DMS79 (cell line): ENCODE measurements around the gene DNAJC5.

Source experiments
- DNase-seq: peaks from one replicate; lab custom pipeline; 2025; lab: John Stamatoyannopoulos, UW

DNAJC5 gene

DNA sequence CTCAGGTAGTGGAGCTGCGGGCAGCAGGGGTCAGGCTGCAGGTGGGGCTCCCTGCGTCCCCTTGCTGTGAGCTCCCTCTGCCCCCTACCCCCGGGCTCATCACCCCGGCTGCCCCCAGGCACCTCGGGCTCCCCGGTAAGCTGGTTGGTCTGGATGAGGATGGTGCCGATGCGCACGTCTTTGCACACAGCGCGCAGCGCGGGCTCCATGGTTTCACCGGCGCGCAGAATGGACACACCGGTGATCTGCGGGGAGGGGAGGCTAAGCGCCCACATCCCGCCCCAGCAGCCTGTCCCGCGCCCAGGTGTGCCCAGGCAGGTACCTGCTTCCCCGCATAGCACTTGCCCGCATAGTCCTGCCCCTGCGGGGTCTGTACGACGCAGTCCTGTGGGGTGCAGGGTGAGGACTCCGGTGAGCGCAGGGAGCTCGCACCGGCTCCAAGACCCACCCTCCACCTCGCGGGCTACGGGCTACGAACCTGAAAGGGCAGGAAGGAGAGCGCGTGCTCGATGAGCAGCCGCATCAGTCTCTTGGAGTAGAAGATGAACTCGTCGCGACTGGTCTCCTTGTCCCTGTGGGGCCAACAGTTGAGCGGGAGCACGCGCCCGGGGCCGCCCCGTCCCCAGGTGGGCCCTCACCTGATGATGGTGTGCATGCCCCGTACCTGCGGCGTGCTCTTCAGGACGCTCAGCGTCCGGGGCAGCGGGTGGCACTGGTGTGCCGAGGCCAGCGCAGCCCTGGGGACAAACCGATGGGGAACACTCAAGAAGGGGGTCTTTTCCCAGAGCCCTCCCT lies 45.7 kb downstream of the DNAJC5 start:
- no peak for DNase-seq

DNA sequence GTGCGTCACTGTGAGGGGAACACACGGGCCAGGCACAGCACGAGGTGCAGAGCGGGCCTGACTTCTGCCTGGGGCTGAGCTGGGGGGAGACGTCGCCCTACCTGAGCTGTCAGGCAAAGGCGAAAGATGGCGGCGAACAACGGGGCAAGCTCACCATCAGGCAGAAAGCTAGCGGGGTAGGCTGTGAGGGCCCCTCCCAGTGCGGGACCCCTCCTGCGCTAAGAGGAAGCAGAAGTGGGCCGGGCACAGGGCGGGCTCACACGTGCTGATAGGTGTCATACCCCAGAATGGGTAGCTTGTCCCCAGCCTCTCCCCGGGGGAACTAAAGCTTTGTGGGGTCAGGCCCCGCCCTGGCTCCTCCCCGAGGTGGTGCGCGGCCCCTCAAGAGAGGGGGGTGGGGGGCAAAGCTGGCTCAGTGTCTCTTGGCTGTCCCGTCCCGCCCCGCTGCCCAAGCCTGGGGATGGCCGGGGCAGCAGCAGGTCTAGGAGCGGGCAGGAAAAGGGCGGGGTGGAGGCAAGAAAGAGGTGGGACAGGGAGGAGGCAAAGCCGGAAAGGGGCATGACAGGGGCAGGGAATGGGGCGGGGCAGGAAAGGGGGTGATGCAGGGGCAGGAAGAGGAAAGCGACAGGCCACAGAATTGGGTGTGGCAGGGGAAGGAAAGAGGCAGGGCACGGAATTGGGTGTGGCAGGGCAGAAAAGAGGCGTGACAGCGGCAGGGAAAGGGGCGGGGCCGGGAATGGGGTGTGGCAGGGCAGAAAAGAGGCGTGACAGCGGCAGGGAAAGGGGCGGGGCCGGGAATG lies 46.6 kb downstream of the DNAJC5 start:
- DNase-seq, result no peak

GRCh38 chr20:63942250-63942951 lies 47.5 kb downstream of the DNAJC5 start:
- DNase-seq, result no peak

DNA sequence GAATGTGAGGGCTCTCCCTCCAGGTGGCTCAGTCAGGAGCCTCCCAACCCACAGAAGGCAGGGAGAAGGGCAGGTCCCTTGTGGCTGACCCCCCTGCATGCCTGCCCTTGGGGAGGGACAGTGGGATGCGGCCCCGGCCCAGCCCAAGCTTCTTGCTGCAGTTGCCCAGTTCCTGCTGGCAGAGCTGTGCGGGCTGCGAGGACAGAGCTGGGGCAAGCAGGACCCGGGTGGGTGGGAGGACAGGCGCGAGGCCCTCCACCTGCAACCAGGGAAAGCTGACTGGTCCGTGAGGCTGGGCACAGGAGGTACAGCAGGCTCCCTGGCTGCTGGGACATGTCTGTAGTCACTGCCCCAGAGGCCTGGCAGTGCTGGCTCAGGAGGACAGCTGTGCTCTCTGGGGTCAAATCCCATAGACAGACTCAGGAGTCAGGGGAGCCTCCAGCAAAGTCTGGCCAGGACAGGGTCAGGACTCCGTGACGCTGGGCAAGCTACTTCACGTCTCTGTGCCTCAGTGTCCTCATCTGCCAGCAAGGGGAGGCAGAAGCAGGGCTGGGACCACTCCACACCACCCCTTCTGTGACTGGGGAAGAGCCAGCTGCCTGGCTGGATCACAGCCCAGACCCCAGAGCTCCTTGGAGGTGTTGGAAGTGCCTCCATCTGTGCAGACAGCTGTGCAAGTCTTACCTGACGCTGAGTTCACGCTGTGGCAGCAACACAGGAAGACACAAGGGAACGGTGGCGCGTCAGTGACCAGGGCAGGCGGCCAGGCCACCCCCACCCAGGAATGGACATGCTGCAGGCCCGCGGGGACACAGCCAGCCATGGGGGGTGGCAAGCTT lies 48.3 kb downstream of the DNAJC5 start:
- no peak for DNase-seq

GRCh38 chr20:63943808-63944077 lies 48.8 kb downstream of the DNAJC5 start:
- DNase-seq, result no peak

DNA sequence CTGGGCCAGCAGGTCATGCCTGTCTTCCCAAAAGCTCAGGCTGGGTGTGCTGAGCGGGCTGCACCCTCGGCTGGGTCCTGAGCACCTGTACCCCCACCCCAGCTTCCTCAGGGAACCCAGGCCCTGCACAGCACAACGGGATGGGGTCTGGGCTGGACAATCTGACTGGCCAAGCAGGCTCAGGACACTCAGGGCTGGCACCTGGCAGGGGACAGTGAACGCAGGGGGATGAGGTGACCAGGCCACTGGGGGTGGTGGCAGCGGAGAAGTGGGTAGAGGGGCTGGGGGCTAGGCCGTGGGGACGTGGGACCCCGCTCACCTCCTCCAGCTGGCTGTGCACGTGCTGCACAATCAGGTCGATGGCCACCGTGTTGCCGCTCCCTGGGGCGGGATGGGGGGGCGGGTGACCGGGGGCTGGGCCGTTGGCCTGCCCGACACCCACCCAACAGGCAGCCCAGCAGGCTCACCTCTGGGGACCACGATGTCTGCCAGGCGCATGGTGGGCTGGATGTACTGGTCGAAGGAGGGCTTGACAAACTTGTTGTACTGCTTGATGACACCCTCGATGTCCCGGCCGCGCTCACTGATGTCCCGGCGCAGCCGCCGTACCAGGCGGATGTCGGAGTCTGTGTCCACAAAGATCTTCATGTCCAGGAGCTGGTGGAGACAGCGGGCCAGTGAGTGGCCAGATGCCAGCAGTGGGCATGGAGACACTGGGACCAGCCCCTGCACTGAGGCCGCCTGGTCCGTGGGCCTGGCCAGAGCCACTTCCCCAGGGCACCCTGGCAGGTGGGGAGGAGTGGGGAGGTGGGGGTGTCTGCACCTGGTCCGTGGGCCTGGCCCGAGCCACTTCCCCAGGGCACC lies 49.4 kb downstream of the DNAJC5 start:
- no peak for DNase-seq

GRCh38 chr20:63945031-63945658 lies 50.2 kb downstream of the DNAJC5 start:
- no peak for DNase-seq

DNA sequence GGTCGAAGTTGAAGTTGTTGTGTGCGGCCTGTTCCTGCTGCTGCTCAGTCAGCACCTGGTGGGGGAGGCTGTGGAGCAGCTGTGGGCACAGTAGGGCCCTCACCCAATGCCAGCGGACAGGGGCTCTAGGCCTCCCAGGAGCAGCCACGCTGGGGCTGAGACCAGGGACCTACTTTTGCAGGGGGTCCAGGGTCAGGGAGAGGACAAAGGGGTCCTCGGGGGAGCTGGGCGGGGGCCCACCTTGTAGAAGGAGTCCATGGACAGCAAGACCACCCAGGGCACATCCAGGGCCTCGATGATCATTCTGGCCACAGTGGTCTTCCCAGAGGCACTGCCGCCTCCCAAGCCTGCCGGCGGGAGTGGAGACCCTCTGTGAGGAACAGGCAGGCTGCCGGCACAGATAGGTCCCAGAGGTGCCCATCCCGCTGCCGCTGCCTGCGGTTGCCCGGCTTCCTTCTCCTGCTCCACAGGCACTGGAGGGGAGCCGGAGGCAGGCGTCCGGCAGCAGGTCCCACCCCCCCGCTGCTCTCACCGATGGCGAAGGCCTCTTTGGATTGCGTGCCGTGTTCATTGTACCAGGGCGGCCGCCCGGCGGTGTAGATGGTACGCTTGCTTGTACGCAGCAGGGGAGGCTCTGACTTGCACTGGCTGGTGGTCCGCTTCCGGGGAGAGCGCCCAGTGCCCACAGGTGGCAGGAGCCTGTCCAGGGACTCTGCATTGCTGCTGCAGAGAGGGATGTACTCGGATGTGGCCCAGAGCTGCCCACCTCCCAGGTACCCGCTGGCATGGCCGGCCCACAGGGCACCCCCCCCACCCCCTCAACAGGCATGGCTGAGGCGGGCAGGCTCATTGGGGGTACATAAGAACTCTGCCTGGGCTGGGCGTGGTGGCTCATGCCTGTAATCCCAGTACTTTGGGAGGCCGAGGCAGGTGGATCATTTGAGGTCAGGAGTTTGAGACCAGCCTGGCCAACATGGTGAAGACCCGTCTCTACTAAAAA lies 51.3 kb downstream of the DNAJC5 start:
- DNase-seq, result no peak

DNA sequence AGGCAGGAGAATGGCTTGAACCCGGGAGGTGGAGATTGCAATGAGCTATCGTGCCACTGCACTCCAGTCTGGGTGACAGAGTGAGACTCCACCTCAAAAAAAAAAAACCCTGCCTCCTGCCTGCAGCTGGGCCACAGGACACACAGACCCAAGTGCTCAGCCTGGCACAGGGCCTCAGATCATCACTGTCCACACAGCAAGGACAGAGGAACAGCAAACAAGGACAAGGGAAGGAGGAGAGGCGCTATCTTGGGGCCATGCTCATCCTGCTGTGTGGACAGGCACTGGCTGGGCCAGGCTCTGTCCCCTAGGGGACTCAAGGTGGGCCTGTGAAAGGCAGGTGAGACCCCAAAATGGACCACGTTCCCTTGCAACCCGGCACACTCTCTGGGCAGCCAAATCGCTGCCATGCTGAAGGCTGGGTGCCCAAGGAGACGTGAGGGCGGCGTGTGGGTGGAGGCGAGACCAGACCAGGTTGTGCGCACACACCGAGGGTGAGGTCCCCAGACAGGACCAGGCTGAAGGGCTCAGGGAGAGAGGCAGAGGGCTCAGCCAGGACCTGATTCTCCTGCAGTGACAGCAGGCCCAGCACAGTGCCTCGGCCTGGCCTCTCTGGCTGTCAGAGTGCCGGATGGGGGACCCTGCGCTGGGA lies 52.2 kb downstream of the DNAJC5 start:
- no peak for DNase-seq

DNA sequence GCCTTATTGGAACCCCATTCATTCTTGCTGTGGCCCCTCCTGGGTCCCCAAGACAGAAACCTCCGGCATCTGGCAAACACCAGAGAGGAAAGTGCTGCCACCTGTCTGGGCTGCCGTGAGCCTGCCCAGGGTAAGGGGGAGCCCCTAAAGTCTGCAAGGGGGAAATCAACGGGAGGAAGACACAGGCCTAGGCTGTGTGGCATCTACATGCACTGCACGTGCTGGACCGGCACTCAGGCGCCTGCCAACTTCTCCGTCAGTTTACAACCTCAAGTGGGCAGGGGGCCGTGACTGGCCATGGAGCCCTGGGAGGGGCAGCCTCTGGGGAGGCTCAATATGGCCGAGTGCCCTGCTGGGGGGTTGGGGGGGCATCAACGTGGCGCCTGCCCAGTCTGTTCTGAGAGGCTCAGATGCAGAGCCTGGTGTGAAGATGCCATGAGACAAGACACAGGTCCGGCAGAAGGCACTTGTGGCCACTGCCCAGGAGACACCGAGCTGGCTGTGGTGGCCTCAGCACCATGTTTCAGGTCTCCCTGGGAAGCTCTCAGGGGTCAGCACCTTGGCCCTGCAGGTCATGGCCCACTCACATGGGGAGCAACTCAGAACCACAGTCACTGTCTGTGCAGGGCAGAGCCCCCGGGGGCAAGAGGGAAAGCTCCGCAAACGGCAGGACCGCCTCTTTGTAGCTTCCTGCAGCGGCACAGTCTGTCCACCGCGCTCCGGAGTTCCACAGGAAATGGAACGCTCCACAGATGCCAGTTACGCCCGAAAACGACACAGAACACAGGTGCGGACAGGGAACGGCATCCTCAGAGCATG lies 52.9 kb downstream of the DNAJC5 start:
- DNase-seq, result no peak

GRCh38 chr20:63950701-63951397 lies 55.9 kb downstream of the DNAJC5 start:
- no peak for DNase-seq

GRCh38 chr20:63951398-63952209 lies 56.7 kb downstream of the DNAJC5 start:
- no peak for DNase-seq

DNA sequence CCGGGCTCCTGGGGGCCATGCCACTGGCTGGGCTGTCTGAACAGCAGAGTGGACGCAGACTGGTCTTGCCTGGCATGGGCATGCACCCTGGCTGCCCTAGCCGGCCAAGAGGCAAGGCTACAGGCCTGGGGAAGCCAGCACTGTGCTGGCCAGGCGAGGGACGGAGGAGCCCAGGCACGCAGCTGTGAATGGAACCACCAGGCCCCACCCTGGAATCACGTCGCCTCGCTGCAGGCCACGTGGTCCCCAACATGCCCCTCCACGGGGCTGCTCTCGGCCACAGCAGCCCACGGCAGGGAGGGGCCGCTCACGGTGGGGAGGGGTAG lies 57.2 kb downstream of the DNAJC5 start:
- DNase-seq, result no peak

GRCh38 chr20:63952769-63953168 lies 57.8 kb downstream of the DNAJC5 start:
- no peak for DNase-seq

- no peak for DNase-seq
These were observed 59.0 kb downstream of the DNAJC5 start for GRCh38 chr20:63953764-63954429.

- no peak for DNase-seq
These were observed 60.4 kb downstream of the DNAJC5 start for GRCh38 chr20:63955281-63955826.
